Vagina (tissue), 2 donors: ENCODE results near the gene AMY1C.
"Not testable (repeated sequence)": the region's sequence is repeated elsewhere in the genome, so short reads cannot be mapped to it uniquely, and the experiment has no call there.

Experiments
- CTCF ChIP-seq, 3 experiments: fragments of 450-650 bp in 2 of 3; fragments of 200-600 bp in 1 of 3; sonication (generic) in 1 of 3; IDR thresholded peaks; one replicate each; pipeline ENCODE4 v1.5.1; 2017 to 2019; ENCODE audit warnings: antibody characterized with exemption in 3 of 3, mild to moderate bottlenecking in 2 of 3, moderate library complexity in 2 of 3
- POLR2A ChIP-seq, 2 donors: fragments of 450-650 bp; IDR thresholded peaks; one replicate each; pipeline ENCODE4 v1.6.1; 2017; ENCODE audit warnings: antibody characterized with exemption in 2 of 2, mild to moderate bottlenecking in 2 of 2, moderate library complexity in 2 of 2

GRCh38 chr1:103744449-103744848, 5.2 kb upstream of the AMY1C start:
- TF ChIP-seq CTCF, POLR2A (IDR thresholded peaks at IDR 0.05): not testable (repeated sequence)
